Measurements from ENCODE around the gene EHD4. TPM values are rescaled to one million over a fixed set of nuclear protein-coding genes. Genes with fewer than 3 reads are reported as not detected.
A peak's percentile ranks its signal among the peaks of the same experiment; 100 is the strongest.

Gene EHD4
- polyA plus RNA-seq, 3 donors = 12.8 to 16.0 (median 14.2) TPM

GRCh38 chr15:41979493-41980266 lies 7.3 kb upstream of the EHD4 start:
- H3K4me1 Mint-ChIP-seq = peaks cover 15% of the 10 kb centered on the region
- Histone ChIP-seq H3K4me1 (ENCODE audit: control insufficient read depth in 1 of 2, insufficient read depth in 2 of 2, low read length in 2 of 2) (peaks cover 0 to 2% of the 10 kb centered on the region in 2 donors), H3K79me2 (ENCODE audit: insufficient read depth, low read length) (no peaks in the 10 kb centered on the region), H3K27me3 (ENCODE audit: control insufficient read depth in 2 of 2, insufficient read depth in 2 of 2, low read length in 2 of 2) (no peaks in the 10 kb centered on the region), H3K36me3 (replicated peaks in 1 of 2; ENCODE audit: control insufficient read depth in 1 of 2, insufficient read depth in 2 of 2, low read length in 2 of 2) (no peaks in the 10 kb centered on the region), H3K4me2 (replicated peaks; ENCODE audit: extremely low read depth, low read length, poor library complexity, severe bottlenecking) (no peak overlapping the region), H2AFZ (ENCODE audit: insufficient read depth, low read depth, low read length, poor library complexity, severe bottlenecking) (no peak overlapping the region), H3K4me3 (replicated peaks in 1 of 3; ENCODE audit: low read depth in 2 of 3, low read length in 3 of 3) (no peak overlapping the region), H4K20me1 (ENCODE audit: insufficient read depth, low read length) (no peaks in the 10 kb centered on the region), H3K9ac (ENCODE audit: insufficient read depth, low read length, poor library complexity, severe bottlenecking) (no peak overlapping the region), H3K27ac (ENCODE audit: low read depth in 1 of 2, low read length in 2 of 2) (no peak overlapping the region), H3K9me3 (replicated peaks in 1 of 2; ENCODE audit: control insufficient read depth in 1 of 2, insufficient read depth in 1 of 2, low read length in 2 of 2) (no peaks in the 10 kb centered on the region)
- 98% methylated on average over 5 of the region's 5 CpGs for WGBS (ENCODE audit: insufficient coverage)
- peak overlapping the region in 1 of 7 donors; percentile 9 for H3K27ac Mint-ChIP-seq
- intact Hi-C loops (cut with micrococcal nuclease) = loop anchor here in 1 of 2 donors (10.0 kb wide), 1 partner anchor 105 kb away; no protein-coding TSS in a partner anchor
- H3K36me3 Mint-ChIP-seq = no peaks in the 10 kb centered on the region
- DNase-seq = no peak
- no peak overlapping the region for H3K4me3 Mint-ChIP-seq
- TF ChIP-seq, protein P1, sequence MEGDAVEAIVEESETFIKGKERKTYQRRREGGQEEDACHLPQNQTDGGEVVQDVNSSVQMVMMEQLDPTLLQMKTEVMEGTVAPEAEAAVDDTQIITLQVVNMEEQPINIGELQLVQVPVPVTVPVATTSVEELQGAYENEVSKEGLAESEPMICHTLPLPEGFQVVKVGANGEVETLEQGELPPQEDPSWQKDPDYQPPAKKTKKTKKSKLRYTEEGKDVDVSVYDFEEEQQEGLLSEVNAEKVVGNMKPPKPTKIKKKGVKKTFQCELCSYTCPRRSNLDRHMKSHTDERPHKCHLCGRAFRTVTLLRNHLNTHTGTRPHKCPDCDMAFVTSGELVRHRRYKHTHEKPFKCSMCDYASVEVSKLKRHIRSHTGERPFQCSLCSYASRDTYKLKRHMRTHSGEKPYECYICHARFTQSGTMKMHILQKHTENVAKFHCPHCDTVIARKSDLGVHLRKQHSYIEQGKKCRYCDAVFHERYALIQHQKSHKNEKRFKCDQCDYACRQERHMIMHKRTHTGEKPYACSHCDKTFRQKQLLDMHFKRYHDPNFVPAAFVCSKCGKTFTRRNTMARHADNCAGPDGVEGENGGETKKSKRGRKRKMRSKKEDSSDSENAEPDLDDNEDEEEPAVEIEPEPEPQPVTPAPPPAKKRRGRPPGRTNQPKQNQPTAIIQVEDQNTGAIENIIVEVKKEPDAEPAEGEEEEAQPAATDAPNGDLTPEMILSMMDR (IDR thresholded peaks at IDR 0.05) = no peak
- H3K27me3 Mint-ChIP-seq (ENCODE audit: low read depth in 3 of 3) = peaks cover 0 to 3% (median 1%) of the 10 kb centered on the region in 3 donors
- H3K9me3 Mint-ChIP-seq = no peaks in the 10 kb centered on the region

DNA sequence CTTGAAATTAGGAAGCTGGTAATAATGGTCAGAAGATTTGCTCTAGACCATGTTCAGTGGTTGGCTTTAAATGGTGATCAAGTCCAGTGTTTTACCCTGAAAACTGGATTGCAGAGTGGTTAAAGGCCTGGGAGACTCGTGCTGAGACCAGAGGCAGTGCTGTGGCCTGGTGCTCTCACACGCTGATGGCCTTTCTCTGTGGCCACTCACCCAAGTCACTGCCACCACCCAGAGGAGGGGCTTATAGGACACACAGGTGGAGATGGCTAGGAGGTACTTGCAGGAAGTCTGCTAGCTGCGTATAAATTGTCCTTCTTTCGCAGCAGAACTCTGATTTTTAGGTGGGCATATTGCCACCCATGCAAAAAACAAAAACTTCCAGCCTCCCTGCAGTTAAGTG lies 6.2 kb upstream of the EHD4 start:
- Histone ChIP-seq H3K79me2 (ENCODE audit: insufficient read depth, low read length) (no peaks in the 10 kb centered on the region), H3K4me1 (ENCODE audit: control insufficient read depth in 1 of 2, insufficient read depth in 2 of 2, low read length in 2 of 2) (peaks cover 0 to 2% of the 10 kb centered on the region in 2 donors), H3K27ac (ENCODE audit: low read depth in 1 of 2, low read length in 2 of 2) (no peak overlapping the region), H3K4me3 (replicated peaks in 1 of 3; ENCODE audit: low read depth in 2 of 3, low read length in 3 of 3) (no peak overlapping the region), H3K27me3 (ENCODE audit: control insufficient read depth in 2 of 2, insufficient read depth in 2 of 2, low read length in 2 of 2) (no peaks in the 10 kb centered on the region), H3K4me2 (replicated peaks; ENCODE audit: extremely low read depth, low read length, poor library complexity, severe bottlenecking) (no peak overlapping the region), H4K20me1 (ENCODE audit: insufficient read depth, low read length) (no peaks in the 10 kb centered on the region), H3K9me3 (replicated peaks in 1 of 2; ENCODE audit: control insufficient read depth in 1 of 2, insufficient read depth in 1 of 2, low read length in 2 of 2) (no peaks in the 10 kb centered on the region), H3K36me3 (replicated peaks in 1 of 2; ENCODE audit: control insufficient read depth in 1 of 2, insufficient read depth in 2 of 2, low read length in 2 of 2) (no peaks in the 10 kb centered on the region), H2AFZ (ENCODE audit: insufficient read depth, low read depth, low read length, poor library complexity, severe bottlenecking) (no peak overlapping the region), H3K9ac (ENCODE audit: insufficient read depth, low read length, poor library complexity, severe bottlenecking) (no peak overlapping the region)
- DNase-seq = no peak
- 100% methylated on average over 2 of the region's 4 CpGs for WGBS (ENCODE audit: insufficient coverage)
- H3K36me3 Mint-ChIP-seq = no peaks in the 10 kb centered on the region
- TF ChIP-seq, protein P1 (IDR thresholded peaks at IDR 0.05) = no peak
- no peaks in the 10 kb centered on the region for H3K9me3 Mint-ChIP-seq
- peaks cover 0 to 3% (median 1%) of the 10 kb centered on the region in 3 donors for H3K27me3 Mint-ChIP-seq (ENCODE audit: low read depth in 3 of 3)
- intact Hi-C loops (cut with micrococcal nuclease) = no loop called here
- no peak overlapping the region for H3K4me3 Mint-ChIP-seq
- no peak overlapping the region for H3K27ac Mint-ChIP-seq
- peaks cover 18% of the 10 kb centered on the region for H3K4me1 Mint-ChIP-seq

All from CD14-positive monocyte (primary cell).